Measurements from ENCODE around the gene PXYLP1.
"Not testable (repeated sequence)": the region's sequence is repeated elsewhere in the genome, so short reads cannot be mapped to it uniquely, and the experiment has no call there.

Gene PXYLP1

GRCh38 chr3:141291559-141292355 is 60.1 kb downstream of the PXYLP1 start:
- in situ Hi-C loops (cut with MboI; ENCODE audit: low sequenced_read_pairs): no loop called here

DNA sequence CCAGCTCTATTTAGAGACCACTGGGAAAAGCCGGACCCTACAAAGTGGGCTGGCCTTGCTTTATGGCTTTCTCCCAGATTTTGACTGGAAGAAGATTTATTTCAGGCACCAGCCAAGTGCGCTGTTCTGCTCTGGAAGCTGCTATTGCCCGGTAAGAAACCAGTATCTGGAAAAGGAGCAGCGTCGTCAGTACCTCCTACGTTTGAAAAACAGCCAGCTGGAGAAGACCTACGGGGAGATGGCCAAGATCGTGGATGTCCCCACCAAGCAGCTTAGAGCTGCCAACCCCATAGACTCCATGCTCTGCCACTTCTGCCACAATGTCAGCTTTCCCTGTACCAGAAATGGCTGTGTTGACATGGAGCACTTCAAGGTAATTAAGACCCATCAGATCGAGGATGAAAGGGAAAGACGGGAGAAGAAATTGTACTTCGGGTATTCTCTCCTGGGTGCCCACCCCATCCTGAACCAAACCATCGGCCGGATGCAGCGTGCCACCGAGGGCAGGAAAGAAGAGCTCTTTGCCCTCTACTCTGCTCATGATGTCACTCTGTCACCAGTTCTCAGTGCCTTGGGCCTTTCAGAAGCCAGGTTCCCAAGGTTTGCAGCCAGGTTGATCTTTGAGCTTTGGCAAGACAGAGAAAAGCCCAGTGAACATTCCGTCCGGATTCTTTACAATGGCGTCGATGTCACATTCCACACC is 60.9 kb downstream of the PXYLP1 start:
- in situ Hi-C loops (cut with MboI; ENCODE audit: low sequenced_read_pairs): no loop called here

DNA sequence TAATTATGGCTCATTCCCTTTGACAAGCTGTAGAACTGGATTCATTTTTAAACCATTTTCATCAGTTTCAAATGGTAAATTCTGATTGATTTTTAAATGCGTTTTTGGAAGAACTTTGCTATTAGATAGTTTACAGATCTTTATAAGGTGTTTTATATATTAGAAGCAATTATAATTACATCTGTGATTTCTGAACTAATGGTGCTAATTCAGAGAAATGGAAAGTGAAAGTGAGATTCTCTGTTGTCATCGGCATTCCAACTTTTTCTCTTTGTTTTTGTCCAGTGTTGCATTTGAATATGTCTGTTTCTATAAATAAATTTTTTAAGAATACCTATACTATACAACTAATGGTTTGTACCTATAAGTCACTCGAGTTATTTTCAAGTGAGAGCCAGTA is 62.7 kb downstream of the PXYLP1 start:
- in situ Hi-C loops (cut with MboI; ENCODE audit: low sequenced_read_pairs): no loop called here

- in situ Hi-C loops (cut with MboI; ENCODE audit: low sequenced_read_pairs): no loop called here
These were observed 63.2 kb downstream of the PXYLP1 start for GRCh38 chr3:141294848-141295247.

- in situ Hi-C loops (cut with MboI; ENCODE audit: low sequenced_read_pairs): not testable (repeated sequence)
These were observed 68.8 kb downstream of the PXYLP1 start for GRCh38 chr3:141300426-141300825.

DNA sequence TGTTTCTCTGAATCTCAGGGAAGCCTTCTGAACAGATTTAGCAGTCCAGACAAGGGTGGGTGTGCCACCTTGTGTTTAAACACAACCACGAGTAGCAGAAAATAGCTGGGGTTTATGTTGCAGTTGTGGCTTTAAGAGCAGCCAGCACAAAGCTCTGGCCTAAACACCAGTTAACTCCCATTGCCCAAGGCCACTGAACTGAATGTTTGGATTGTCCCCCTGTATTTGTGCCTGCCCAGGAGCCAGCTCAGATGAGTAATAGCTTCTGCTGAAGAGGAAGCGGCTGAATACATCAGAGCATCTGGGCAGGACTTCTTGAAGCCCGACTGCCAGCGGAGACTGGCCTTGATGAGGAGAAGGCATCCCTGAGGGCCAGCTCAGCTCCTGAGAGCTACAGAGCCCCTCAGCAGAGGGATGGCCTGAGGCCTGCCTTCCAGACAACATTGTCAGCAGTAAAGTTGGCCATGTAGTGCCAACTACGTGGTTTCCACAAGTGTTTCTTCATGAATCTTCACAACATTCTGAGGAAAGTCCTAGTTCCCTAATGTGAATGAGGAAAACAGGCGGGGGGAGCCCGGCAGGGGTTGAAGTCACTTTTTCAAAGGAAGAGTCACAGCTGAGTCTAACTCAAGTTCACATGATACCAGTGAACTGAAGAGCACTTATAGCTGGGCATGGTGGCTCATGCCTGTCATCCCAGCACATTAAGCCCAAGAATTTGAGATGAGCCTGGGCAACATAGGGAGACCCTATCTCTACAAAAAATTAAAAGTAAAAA is 70.9 kb downstream of the PXYLP1 start:
- in situ Hi-C loops (cut with MboI; ENCODE audit: low sequenced_read_pairs): no loop called here

DNA sequence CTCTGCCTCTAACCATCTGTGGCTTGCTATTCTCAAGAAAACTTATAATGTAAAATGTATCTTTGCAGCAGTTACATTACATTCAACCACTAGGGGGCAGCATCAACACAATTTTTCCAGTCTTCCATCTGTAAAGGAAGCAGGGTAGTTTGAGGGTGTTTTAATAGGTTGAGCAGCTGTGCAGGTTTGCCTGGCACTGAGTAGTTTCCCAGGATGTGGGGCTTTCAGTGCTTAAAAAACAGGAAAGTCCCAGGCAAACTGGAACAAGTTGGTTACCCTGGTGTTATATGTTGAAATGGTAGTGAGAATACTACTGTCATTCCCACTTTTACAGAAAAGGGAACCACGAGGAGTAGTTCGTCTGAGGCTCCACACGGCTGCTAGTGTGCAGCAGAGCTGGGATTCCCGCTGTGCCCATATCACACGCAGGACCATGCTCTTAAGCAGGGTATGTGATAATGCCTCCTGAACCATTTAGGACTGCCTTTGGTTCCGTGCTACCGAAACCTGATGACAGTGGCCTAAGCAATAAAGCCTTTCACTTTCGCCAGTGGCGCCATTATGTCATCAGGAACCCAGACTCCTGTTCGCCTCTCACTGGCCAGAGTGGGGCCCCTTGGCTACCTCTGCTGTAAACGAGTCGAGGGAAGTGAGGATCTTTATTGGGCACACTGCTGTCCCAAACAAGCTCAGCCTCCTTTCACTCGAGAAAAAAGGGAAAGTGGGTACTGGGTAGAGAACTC is 72.0 kb downstream of the PXYLP1 start:
- in situ Hi-C loops (cut with MboI; ENCODE audit: low sequenced_read_pairs): no loop called here

GRCh38 chr3:141305436-141305835 is 73.8 kb downstream of the PXYLP1 start:
- in situ Hi-C loops (cut with MboI; ENCODE audit: low sequenced_read_pairs): no loop called here

GRCh38 chr3:141306276-141306675 is 74.7 kb downstream of the PXYLP1 start:
- in situ Hi-C loops (cut with MboI; ENCODE audit: low sequenced_read_pairs): no loop called here

DNA sequence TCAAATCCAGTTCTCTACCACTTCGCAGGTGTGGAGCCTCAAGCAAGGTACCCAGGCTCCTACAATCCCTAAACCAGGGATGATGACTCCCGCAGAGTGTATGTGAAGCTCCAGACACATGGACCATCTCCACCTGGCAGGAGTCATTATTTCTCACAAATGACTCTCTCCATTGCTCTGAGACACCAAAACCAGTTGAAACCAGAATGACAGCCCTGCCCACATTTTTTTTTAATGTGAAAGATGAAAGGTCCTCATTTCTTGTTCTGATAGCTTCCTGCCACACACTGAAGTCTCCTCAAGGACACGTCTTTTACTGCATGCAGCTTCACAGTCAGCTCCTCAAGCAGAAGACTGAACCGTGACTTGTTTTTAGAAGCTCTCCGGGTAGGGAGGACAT is 75.3 kb downstream of the PXYLP1 start:
- in situ Hi-C loops (cut with MboI; ENCODE audit: low sequenced_read_pairs): no loop called here

- in situ Hi-C loops (cut with MboI; ENCODE audit: low sequenced_read_pairs): no loop called here
These were observed 75.9 kb downstream of the PXYLP1 start for GRCh38 chr3:141307351-141308059.

DNA sequence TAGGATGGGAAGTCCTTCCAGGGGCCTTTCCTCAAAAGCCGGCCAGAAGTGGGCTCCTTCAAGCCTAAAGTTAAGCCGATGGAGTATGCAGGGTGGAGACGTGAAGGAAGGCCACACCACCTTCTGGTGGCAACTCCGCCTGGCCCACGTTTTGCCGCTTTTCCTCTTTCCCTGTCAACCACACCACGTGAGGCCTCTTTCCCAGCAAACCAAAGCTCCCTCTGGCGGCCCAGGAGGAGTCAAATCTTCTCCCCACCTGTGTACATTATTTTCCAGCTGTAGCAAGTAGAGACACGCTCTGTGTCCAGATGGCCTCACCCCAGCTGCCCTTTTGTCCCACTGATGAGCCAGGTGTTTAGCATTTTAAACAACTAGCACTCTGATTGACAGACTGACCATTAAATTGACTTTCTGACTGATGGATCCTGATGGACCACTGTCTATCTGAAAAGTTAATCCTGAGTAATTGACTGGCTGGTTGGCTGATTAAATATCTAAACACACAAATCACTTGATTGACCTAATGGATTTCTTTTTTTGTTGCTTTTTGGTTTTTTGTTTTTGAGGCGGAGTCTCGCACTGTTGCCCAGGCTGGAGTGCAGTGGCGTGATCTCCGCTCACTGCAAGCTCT is 77.1 kb downstream of the PXYLP1 start:
- in situ Hi-C loops (cut with MboI; ENCODE audit: low sequenced_read_pairs): no loop called here

DNA sequence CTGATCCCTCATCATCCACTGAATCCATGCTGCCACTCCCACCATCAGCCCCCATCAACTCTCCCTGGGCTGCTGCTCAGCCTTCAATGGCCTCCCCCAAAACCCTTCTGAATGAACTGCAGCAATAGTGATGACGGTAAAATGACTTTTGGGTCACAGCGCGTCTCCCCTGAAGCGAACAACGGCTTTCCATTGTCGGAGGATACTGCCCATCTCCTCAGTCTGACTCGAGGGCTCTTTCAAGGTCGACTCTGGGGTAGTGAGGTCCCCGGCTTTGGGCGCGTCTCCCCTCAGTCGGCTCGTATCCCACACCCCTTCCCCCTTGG is 79.5 kb downstream of the PXYLP1 start:
- in situ Hi-C loops (cut with MboI; ENCODE audit: low sequenced_read_pairs): no loop called here

DNA sequence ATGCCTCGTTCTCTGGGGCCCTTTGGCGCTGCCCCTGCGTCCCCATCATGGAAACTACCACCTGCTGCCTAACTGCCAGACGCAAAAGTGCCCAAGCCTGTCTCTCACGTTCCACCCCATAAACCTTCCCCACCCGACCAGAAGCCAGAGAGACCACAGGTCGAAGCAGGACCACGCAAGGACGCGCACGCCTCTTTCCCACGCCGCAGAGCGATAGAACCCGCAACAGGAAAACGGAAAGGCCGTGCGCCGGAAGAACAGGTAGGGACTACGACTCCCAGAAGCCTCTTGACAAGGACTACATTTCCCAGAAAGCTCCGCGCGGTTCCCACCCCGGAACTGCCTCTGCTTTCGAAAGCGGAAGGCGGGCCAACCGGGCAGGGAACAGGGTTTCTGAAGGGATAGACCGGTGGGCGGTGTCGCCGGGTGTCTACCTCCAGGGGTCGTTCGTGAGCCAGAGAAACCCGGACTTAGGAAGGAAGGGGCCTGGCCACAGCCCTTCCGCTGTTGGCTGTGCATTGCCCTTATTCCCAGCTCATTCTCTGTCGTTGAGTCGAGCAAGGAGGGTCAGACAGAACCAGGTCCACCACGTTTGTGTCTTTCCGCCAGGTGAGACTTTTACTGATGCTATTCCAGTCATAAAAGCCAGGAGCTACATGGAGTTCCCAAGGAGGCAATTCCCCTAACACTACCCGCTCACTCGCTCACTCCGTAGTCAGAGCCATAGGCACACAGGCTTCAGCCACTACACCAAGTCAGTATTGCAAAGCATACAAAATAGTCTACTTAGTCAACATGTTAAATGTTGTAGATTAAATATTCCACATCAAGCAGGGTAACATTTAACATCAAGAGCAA is 80.1 kb downstream of the PXYLP1 start:
- in situ Hi-C loops (cut with MboI; ENCODE audit: low sequenced_read_pairs): no loop called here

- in situ Hi-C loops (cut with MboI; ENCODE audit: low sequenced_read_pairs): no loop called here
These were observed 80.9 kb downstream of the PXYLP1 start for GRCh38 chr3:141312354-141313092.

GRCh38 chr3:141313093-141313683 is 81.6 kb downstream of the PXYLP1 start:
- in situ Hi-C loops (cut with MboI; ENCODE audit: low sequenced_read_pairs): no loop called here

- in situ Hi-C loops (cut with MboI; ENCODE audit: low sequenced_read_pairs): not testable (repeated sequence)
These were observed 82.8 kb downstream of the PXYLP1 start for GRCh38 chr3:141314415-141314814.

DNA sequence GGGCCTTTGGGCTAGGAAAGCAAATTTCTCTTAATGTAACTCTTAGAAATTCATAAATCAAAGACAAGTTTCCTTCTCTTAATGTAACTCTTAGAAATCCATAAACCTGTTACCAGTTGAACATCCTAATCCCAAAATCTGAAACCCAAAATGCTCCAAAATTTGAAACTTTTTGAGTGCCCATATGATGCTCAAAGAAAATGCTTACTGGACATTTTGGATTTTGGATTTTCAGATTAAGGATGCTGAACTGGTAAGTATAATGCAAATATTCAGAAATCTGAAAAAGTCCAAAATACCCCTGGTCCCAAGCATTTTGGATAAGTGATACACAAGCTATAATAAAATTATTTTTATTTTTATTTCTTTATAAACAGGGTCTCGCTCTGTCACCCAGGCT is 85.2 kb downstream of the PXYLP1 start:
- in situ Hi-C loops (cut with MboI; ENCODE audit: low sequenced_read_pairs): no loop called here

Measured in hTERT RPE-1 (cell line).